RKO (cell line): ENCODE results near the gene ABR.
"Not testable (repeated sequence)": the region's sequence is repeated elsewhere in the genome, so short reads cannot be mapped to it uniquely, and the experiment has no call there.

ENCODE experiments used
- DNase-seq: peaks from one replicate; pipeline ENCODE4 v3.0.0-alpha.2; 2016; ENCODE audit warnings: low spot score

Gene ABR

GRCh38 chr17:1201132-1201702 is 21.4 kb upstream of the ABR start:
- no peak for DNase-seq

- not testable (repeated sequence) for DNase-seq
Observed at GRCh38 chr17:1199271-1199743, 19.5 kb upstream of the ABR start.

GRCh38 chr17:1197781-1198490 is 18.2 kb upstream of the ABR start:
- DNase-seq = no peak

GRCh38 chr17:1197379-1197778 is 17.6 kb upstream of the ABR start:
- DNase-seq = no peak

- no peak for DNase-seq
Observed at GRCh38 chr17:1196946-1197345, 17.2 kb upstream of the ABR start.

GRCh38 chr17:1192911-1193699 is 13.3 kb upstream of the ABR start:
- no peak for DNase-seq

- no peak for DNase-seq
Observed at GRCh38 chr17:1190751-1191331, 11.1 kb upstream of the ABR start.

GRCh38 chr17:1188812-1189504 is 9.2 kb upstream of the ABR start:
- DNase-seq = no peak

- DNase-seq = peak; percentile 87
Observed at GRCh38 chr17:1186923-1187771, 7.4 kb upstream of the ABR start.

GRCh38 chr17:1186214-1186820 is 6.5 kb upstream of the ABR start:
- no peak for DNase-seq

- no peak for DNase-seq
Observed at GRCh38 chr17:1183171-1183873, 3.5 kb upstream of the ABR start.

- no peak for DNase-seq
Observed at GRCh38 chr17:1182811-1183170, 3.0 kb upstream of the ABR start.

- no peak for DNase-seq
Observed at GRCh38 chr17:1181753-1182137, 2.0 kb upstream of the ABR start.

- DNase-seq = no peak
Observed at GRCh38 chr17:1180958-1181752, 1.4 kb upstream of the ABR start.

- DNase-seq = no peak
Observed at GRCh38 chr17:1179112-1179817, 516 bp downstream of the ABR start.

- DNase-seq = no peak
Observed at GRCh38 chr17:1177016-1177700, 2.6 kb downstream of the ABR start.

- no peak for DNase-seq
Observed at GRCh38 chr17:1174263-1174880, 5.4 kb downstream of the ABR start.
